IPS DF 6.9 (cell line): Measurements from ENCODE around the gene ZNF79.
A peak's percentile ranks its signal among the peaks of the same experiment; 100 is the strongest.

Experiments used
- DNase-seq: peaks from one replicate; pipeline ENCODE4 v3.0.0-alpha.2; 2013; ENCODE audit warnings: low read depth, low spot score
- H3K27ac ChIP-seq: one replicate; pipeline ENCODE4 v1.5.1; 2013; ENCODE audit warnings: low read length, control low read depth
- H3K27me3 ChIP-seq: 2 replicates; pipeline ENCODE4 v1.6.1; 2013; ENCODE audit warnings: mild to moderate bottlenecking, low read length; ENCODE audit not compliant: control insufficient read depth, insufficient read depth
- H3K36me3 ChIP-seq: 2 replicates; pipeline ENCODE4 v1.6.1; 2013; ENCODE audit warnings: low read length; ENCODE audit not compliant: control insufficient read depth, insufficient read depth
- H3K4me1 ChIP-seq: 2 replicates; pipeline ENCODE4 v1.6.1; 2013; ENCODE audit warnings: low read length; ENCODE audit not compliant: control insufficient read depth, insufficient read depth
- H3K4me3 ChIP-seq: 2 replicates; pipeline ENCODE4 v1.5.1; 2013; ENCODE audit warnings: mild to moderate bottlenecking, low read length
- H3K9me3 ChIP-seq: 2 replicates; pipeline ENCODE4 v1.6.1; 2013; ENCODE audit warnings: low read length, inconsistent platforms; ENCODE audit not compliant: control insufficient read depth, insufficient read depth
- WGBS: extraction: QIAGEN DNeasy Blood & Tissue Kit; methylation state at CpG from one replicate; pipeline ENCODE4 v1.1.7; 2013; ENCODE audit warnings: mixed read lengths, missing lambda C conversion rate; ENCODE audit not compliant: insufficient read length, insufficient coverage; 5-methylcytosine and 5-hydroxymethylcytosine counted together

ZNF79 gene

DNA sequence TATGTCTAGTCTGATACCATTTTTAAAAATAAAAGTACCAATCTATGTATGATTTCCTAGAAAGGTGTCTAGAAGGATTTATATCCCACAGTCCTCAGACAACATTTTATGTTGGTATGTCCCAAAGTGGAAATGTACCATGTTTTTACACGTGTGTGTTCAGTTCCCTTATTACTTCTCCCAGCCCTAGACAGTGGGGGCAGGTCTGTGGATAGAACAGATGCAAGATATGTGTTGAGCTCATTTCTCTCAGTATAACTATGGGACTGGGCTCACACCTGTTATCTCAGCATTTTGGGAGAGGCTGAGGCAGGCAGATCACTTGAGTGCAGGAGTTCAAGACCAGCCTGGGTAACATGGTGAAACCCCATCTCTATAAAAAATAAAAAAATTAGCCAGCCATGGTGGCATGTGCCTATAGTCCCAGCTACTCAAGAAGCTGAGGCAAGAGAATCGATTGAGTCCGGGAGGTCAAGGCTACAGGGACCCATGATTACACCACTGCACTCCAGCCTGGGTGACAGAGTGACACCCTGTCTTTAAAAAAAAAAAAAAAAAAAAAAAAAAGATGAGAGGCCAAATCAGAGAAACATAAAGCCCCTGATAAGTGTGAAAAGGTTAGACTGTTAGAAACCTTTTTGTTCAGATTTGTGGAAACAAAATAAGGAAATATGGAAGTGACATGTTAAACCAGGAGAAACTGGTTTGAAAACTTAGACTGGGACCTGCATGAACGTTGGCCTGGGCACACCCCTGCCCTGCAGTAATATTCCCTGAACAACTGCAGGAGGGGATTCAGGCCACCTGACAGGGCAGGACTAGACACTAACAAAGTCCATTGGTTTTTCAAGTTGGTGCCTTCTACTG, 34.6 kb upstream of the ZNF79 start:
- H3K9me3 ChIP-seq: no peaks in the 10 kb centered on the region
- H3K27me3 ChIP-seq: no peaks in the 10 kb centered on the region
- no peak overlapping the region for H3K27ac ChIP-seq
- no peaks in the 10 kb centered on the region for H3K36me3 ChIP-seq
- no peaks in the 10 kb centered on the region for H3K4me1 ChIP-seq
- H3K4me3 ChIP-seq: no peak overlapping the region
- no CpG with 5 or more reads among the region's 4 CpGs for WGBS
- DNase-seq: no peak

DNA sequence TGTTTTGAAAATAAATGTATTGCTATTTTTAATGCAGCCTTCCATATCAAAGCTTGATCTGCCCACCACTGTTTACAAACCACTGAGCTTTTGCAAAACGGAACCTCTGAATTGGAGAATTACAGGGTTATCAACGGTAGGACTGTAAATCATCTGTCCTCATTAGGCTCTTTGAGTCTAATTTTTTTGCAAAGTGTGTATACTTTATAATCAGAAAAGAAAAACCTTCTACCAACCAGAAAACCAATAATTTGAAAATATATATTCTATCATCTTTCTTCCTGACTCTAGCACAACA, 34.0 kb upstream of the ZNF79 start:
- no CpG with 5 or more reads among the region's 2 CpGs for WGBS
- Histone ChIP-seq H3K4me3 (no peak overlapping the region), H3K9me3 (no peaks in the 10 kb centered on the region), H3K36me3 (no peaks in the 10 kb centered on the region), H3K27ac (no peak overlapping the region), H3K4me1 (no peaks in the 10 kb centered on the region), H3K27me3 (no peaks in the 10 kb centered on the region)
- DNase-seq: no peak

DNA sequence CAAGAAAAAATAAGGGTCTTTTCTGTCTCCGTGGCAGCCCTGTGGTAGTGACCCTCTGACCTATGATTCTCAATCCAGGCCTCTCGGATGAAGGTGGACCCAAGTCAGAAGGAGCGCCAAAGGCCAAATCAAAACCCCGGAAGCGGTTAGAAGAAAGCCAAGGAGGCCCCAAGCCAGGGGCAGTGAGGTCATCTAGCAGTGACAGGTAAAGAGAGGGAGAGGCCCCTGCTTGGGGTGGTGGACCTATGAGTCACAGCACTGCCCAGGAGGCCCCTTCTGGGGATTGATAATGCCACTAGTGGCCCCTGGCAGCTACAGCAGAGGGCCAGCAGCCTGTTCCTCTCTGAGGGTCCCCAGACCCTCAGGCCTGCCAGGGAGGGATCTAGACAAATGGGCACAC, 33.6 kb upstream of the ZNF79 start:
- H3K27ac ChIP-seq: no peak overlapping the region
- no peak for DNase-seq

DNA sequence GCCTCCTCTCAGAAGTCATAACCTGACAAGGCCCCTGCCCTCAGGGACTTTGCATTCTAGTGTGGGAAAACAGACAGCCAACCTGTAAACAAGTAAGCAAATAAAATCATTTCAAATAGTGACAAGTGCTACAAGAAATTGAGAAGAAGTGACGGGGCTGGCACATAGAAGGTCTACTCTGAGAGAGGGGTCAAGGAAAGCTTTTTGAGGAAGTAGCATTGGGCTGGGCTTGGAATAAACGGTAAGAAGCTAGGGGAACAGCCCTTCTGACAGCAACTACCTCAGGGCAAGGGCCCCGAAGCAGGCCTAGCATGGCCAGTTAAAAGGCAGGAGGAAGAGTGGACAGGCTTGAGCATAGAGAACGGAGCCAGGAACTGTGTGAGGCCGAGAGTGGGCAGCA, 32.0 kb upstream of the ZNF79 start:
- H3K9me3 ChIP-seq: no peaks in the 10 kb centered on the region
- H3K36me3 ChIP-seq: no peaks in the 10 kb centered on the region
- no peaks in the 10 kb centered on the region for H3K27me3 ChIP-seq
- 0 out of 2 replicates have a peak, but pooled peaks cover 3% of the 10 kb centered on the region for H3K4me1 ChIP-seq
- H3K27ac ChIP-seq: no peak overlapping the region
- no peak for DNase-seq
- WGBS: no CpG with 5 or more reads among the region's 5 CpGs
- no peak overlapping the region for H3K4me3 ChIP-seq

More for the DNA sequence above, 33.6 kb upstream of the ZNF79 start:
- no peaks in the 10 kb centered on the region for H3K9me3 ChIP-seq
- H3K4me1 ChIP-seq: no peaks in the 10 kb centered on the region
- H3K36me3 ChIP-seq: no peaks in the 10 kb centered on the region
- H3K4me3 ChIP-seq: no peak overlapping the region
- no CpG with 5 or more reads among the region's 5 CpGs for WGBS
- H3K27me3 ChIP-seq: no peaks in the 10 kb centered on the region

DNA sequence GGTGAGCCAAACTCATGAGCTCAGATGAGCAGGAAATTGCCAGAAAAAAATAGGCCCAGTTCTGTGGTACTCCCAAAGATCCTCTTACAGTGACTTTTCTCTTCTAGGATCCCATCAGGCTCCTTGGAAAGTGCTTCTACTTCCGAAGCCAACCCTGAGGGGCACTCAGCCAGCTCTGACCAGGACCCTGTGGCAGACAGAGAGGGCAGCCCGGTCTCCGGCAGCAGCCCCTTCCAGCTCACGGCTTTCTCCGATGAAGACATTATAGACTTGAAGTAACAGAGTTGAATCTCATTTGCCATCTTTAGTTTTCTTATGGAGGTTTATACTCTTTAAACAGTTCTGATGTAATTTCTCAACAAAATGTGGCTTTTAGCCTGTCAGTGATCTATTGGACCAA, 31.2 kb upstream of the ZNF79 start:
- no peak for DNase-seq
- Histone ChIP-seq H3K9me3 (no peaks in the 10 kb centered on the region), H3K27me3 (no peaks in the 10 kb centered on the region), H3K27ac (no peak overlapping the region), H3K36me3 (no peaks in the 10 kb centered on the region), H3K4me3 (no peak overlapping the region), H3K4me1 (0 out of 2 replicates have a peak, but pooled peaks cover 3% of the 10 kb centered on the region)
- WGBS: no CpG with 5 or more reads among the region's 5 CpGs

DNA sequence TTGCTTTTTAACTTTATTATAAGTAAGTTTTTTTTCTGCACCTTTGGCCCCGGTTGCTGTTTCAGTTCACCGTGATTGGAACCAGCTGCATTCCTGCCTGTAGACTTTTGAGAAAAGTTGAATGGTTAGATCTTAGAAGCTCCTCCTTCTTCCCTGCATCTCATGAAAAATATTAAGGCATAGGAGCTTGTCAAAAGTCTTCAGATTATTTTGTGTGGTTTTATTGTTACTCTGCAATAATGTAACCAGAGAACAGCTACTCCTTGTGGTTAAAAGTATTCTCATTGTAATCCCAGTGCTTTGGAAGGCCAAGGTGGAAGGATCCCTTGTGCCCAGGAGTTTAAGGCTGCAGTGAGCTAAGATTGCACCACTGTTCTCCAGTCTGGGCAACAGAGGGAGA, 30.5 kb upstream of the ZNF79 start:
- WGBS: no CpG with 5 or more reads among the region's 2 CpGs
- H3K27ac ChIP-seq: no peak overlapping the region
- H3K4me3 ChIP-seq: no peak overlapping the region
- no peaks in the 10 kb centered on the region for H3K9me3 ChIP-seq
- no peaks in the 10 kb centered on the region for H3K36me3 ChIP-seq
- no peak for DNase-seq
- 0 out of 2 replicates have a peak, but pooled peaks cover 3% of the 10 kb centered on the region for H3K4me1 ChIP-seq
- H3K27me3 ChIP-seq: no peaks in the 10 kb centered on the region

DNA sequence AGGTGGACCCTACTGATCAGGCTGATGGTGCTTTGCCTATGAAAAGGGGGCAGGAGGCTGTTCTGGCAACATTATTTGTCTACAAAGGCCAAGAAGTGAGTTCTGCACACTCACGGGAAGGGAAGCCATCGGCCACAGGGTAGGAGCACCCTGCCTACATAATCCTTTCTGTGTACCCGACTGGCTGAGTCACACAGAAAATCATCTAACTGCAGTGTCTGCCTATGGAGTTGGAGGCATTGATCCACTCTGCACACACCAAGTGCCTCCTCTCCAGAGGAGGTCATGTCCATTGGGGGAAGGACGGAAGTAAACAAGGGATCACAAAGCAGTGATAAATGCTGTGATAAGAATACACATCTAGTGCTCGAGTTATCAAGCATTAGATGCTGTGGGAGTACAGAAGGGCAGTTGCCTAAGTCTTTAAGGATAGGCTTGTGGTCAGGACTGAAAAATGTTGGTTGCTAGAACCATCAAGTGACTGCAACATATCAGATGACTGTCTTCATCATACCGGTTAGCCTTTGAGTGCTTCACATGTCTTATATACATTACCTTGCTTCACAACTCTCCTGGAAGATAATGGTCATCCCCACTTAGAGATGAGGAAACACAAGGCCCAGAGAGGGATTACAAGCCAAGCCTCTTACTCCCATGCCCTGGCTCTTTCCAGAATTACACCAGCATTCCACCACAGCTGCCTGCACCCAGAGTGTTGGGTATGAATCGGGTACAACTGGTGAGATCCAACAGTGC, 28.5 kb upstream of the ZNF79 start:
- no peak overlapping the region for H3K27ac ChIP-seq
- H3K4me3 ChIP-seq: peak overlapping the region; percentile 74; the same call in 1 of the 2 replicates
- WGBS: no CpG with 5 or more reads among the region's 7 CpGs

DNA sequence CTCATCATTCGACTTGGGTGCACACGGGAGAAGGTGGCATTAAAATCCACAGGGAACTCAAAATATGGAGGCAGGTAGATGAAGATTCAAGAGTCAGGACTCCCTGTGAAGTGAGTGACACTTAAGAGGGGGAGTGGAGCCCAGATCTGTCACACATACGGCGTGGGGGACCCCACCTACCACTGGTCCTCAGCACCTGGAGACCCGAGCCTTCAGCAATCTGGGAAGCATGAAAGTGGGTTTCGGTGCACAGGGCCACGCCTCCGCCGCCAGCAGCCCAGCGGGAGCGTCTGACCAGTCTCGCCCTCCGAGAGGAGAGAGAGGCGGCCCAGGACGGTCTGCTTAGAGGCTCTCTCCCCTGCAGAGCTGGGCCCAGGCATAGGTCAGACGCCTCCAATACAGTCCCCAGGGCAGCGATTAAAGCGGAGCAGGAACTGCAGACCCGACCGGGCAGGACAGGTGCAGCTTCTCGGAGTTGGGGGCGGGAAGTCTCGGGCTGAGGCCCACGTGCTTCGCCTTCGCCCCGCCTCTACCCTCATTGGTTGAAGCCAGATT, 27.9 kb upstream of the ZNF79 start:
- Histone ChIP-seq H3K9me3 (no peaks in the 10 kb centered on the region), H3K4me1 (0 out of 2 replicates have a peak, but pooled peaks cover 3% of the 10 kb centered on the region), H3K4me3 (peak overlapping the region; percentile 74; the same call in 1 of the 2 replicates), H3K27ac (no peak overlapping the region), H3K36me3 (no peaks in the 10 kb centered on the region), H3K27me3 (no peaks in the 10 kb centered on the region)
- no peak for DNase-seq
- no CpG with 5 or more reads among the region's 27 CpGs for WGBS

More for the DNA sequence above, 28.5 kb upstream of the ZNF79 start:
- H3K4me1 ChIP-seq: 0 out of 2 replicates have a peak, but pooled peaks cover 3% of the 10 kb centered on the region
- H3K9me3 ChIP-seq: no peaks in the 10 kb centered on the region
- DNase-seq: no peak
- no peaks in the 10 kb centered on the region for H3K36me3 ChIP-seq
- no peaks in the 10 kb centered on the region for H3K27me3 ChIP-seq

DNA sequence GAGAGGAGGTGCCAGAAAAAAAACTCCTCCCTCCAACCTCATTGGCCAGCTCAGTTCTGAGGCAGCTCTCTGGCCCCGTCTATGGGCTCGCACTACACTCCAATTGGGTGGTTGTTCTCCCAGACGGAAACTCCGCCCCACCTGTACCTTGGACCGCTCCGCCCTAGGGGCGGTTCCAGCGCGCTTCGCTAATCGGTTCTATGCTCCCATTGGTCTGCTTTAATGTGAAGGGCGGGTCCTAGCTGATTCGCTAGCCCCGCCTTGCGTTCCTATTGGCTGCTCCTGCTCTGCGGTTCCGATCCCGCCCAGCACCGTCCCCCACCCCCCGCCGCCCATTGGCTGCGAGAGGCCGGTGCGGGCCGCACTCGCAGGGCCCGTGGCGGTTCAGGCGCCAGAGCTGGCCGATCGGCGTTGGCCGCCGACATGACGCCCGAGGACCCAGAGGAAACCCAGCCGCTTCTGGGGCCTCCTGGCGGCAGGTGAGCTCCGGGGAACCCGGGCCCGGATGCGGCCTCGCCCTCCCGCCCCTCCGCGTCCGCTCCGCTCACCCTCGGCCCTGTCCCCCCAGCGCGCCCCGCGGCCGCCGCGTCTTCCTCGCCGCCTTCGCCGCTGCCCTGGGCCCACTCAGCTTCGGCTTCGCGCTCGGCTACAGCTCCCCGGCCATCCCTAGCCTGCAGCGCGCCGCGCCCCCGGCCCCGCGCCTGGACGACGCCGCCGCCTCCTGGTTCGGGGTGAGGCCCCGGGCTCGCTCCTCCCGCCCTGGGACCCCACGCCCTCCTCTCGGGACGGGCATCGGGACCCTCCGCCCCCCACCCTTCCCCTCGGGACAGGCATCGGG, 27.2 kb upstream of the ZNF79 start, which contains the start of gene SLC2A8:
SLC2A8 (plus strand) TSS at position 362 of the 838 bp plus-strand sequence; CDS start at position 424, 62 bp downstream.
- H3K27me3 ChIP-seq: no peaks in the 10 kb centered on the region
- no peak within 1 kb of the TSS for H3K27ac ChIP-seq
- H3K4me3 ChIP-seq: peak within 1 kb of the TSS; percentile 74
- H3K9me3 ChIP-seq: no peaks in the 10 kb centered on the region
- no CpG with 5 or more reads among the region's 87 CpGs for WGBS
- DNase-seq: peak; percentile 99
- 0 out of 2 replicates have a peak, but pooled peaks cover 3% of the 10 kb centered on the region for H3K4me1 ChIP-seq
- no peaks in the 10 kb centered on the region for H3K36me3 ChIP-seq
